Activated CD4-positive, alpha-beta T cell treated with anti-CD3 and anti-CD28 coated beads for 36 hours (primary cell): ENCODE results near the gene NDUFB4. TPM values are rescaled to one million over a fixed set of nuclear protein-coding genes. Genes with fewer than 3 reads are reported as not detected.

ENCODE experiments used
- ATAC-seq: fragments of 200-7000 bp; cut with Tn5 transposase; one replicate; pipeline ENCODE4 v1.10.0; 2021; ENCODE audit warnings: mild to moderate bottlenecking, moderate library complexity
- CTCF ChIA-PET: fragments of 350-600 bp; sonication (Branson Sonifier 250); formaldehyde crosslinking; loops from one replicate; lab custom pipeline; 2021; ENCODE audit warnings: antibody characterized with exemption; lab: Charles Lee
- POLR2A ChIA-PET: fragments of 350-600 bp; sonication (Branson Sonifier 250); formaldehyde crosslinking; loops from one replicate; lab custom pipeline; 2021; ENCODE audit warnings: antibody characterized with exemption, inconsistent platforms; lab: Charles Lee
- DNase-seq: peaks from one replicate; pipeline ENCODE4 v3.0.0-alpha.2; 2020
- H3K27ac Mint-ChIP-seq: one replicate; pipeline ENCODE4 v1.8.0; 2021; ENCODE audit warnings: mixed read lengths
- H3K27me3 Mint-ChIP-seq: one replicate; pipeline ENCODE4 v1.8.0; 2021; ENCODE audit warnings: mixed read lengths
- H3K36me3 Mint-ChIP-seq: one replicate; pipeline ENCODE4 v1.8.0; 2021; ENCODE audit warnings: low read depth, mixed read lengths
- H3K4me1 Mint-ChIP-seq: one replicate; pipeline ENCODE4 v1.8.0; 2021; ENCODE audit warnings: mixed read lengths
- H3K4me3 Mint-ChIP-seq: one replicate; pipeline ENCODE4 v1.8.0; 2021; ENCODE audit warnings: mild to moderate bottlenecking, moderate library complexity, mixed read lengths
- H3K9me3 Mint-ChIP-seq: one replicate; pipeline ENCODE4 v1.8.0; 2021; ENCODE audit warnings: low read depth, mixed read lengths
- intact Hi-C, 2 experiments: fragments of 100-400 bp; cut with DNase I in 1 of 2; cut with micrococcal nuclease in 1 of 2; formaldehyde crosslinking; loops; one replicate each; pipeline versions ENCODE4 v1.14.2 to v1.15.1; 2022 to 2024; cut with DNase I, micrococcal nuclease
- total RNA-seq, 2 experiments: library from RNA; stranded (reverse); gene quantifications; one replicate each; pipeline ENCODE4 v1.2.3, GENCODE V29; 2021

Gene NDUFB4
- total RNA-seq, 2 experiments from 2014 or later: 157 to 186 TPM

DNA sequence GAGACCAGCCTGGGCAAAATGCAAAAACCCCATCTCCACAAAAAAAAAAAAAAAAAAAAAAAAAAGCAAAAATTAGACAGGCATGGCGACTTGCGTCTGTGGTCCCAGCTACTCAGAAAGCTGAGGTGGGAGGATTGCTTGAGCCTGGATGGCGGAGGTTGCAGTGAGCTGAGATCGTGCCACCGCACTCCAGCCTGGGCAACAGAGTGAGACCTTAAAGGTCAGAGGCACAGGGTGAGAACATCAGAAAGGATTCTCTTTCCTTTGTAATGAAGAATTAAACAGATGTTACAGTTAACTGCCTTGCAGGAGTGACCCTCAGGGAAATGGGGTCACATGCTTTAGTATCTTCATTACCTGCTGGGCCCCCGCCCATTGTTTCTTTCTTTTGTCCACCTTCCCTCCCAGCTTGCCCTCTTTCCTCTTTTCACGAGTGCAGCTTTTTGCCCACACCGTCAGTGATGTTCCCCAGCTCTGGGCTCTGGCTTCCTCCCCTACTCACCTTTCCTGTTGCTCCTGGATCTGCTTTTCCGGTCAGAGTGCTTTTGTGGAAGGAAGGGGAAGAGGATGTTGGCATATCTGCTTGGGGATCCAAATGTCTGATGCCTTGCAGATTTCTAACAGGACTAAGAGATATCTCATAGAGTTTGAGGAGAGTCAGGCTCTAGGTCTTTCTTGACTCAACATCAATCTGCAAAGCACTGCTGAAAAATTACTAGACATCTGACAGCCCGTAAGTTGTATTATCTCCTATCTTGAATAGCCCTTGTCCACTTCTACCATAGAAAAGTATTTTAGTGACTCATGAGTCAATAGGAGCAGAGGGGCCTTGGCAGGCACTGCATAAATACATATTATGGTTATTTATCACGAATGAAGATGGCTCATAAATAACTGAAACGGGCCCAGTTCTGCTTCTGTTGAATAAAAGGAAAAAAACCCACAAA, 35.6 kb upstream of the NDUFB4 start:
- intact Hi-C loops: loop anchor here (1.0 kb wide), 1 partner anchor 235 kb away; no protein-coding TSS in a partner anchor
- Mint-ChIP-seq H3K4me3 (no peak overlapping the region), H3K4me1 (peaks cover 12% of the 10 kb centered on the region), H3K27me3 (peaks cover 6% of the 10 kb centered on the region), H3K36me3 (no peaks in the 10 kb centered on the region), H3K9me3 (no peaks in the 10 kb centered on the region), H3K27ac (no peak overlapping the region)
- ATAC-seq (no peak), DNase-seq (no peak)
- CTCF ChIA-PET: interaction anchor here (0.5 to 4.1 kb wide), 22 partner anchors 11 to 905 kb away, joined by 3 to 45 read pairs (median 4); partner anchors contain the start of genes GTF2E1, NDUFB4 and RABL3
- POLR2A ChIA-PET: no interaction called here

DNA sequence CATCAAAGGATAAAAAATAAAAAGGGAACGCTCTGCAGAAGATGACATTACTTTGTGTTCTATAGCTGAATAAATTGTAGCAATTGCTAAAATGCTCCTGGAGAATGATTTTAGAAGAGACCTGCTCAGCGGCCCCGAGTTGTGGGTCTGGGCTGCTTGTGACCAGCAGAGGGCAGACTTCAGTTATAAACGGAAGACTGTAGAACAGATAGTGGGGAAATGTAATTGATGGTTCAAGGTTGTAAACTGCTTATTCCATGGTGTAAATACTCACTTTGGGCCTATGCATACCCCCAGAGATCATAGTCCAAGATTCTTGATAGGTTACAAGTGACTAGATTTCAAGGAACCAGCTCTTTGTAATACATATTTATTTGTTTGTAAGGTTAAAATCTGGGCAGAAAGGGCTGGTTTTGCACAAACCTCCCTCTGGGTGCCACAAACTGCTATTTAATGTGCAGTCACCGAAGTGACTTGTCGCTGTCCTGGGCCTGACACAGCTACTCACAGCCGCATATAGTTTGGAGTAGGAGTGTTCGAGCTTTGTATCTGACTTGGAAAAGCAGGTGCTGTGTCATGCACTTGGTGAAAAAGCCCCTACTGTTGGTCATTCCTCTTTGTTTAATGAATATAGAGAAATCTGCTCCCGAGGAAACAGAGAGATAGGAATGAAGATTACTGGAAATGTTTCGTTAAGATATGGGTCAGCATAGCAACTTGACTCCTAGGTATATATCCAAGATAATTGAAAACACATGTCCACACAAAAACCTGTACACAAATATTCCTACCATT, 34.7 kb upstream of the NDUFB4 start:
- intact Hi-C loops: loop anchor here (1.0 kb wide), 1 partner anchor 234 kb away; no protein-coding TSS in a partner anchor
- ChIA-PET CTCF (interaction anchor here (0.6 to 4.1 kb wide), 19 partner anchors 10 to 904 kb away, joined by 3 to 45 read pairs (median 4); partner anchors contain the start of genes GTF2E1, NDUFB4 and RABL3), POLR2A (no interaction called here)
- peak; percentile 81 for DNase-seq
- ATAC-seq: peak; percentile 74
- Mint-ChIP-seq H3K27ac (no peak overlapping the region), H3K4me3 (no peak overlapping the region), H3K4me1 (peaks cover 12% of the 10 kb centered on the region), H3K27me3 (peaks cover 6% of the 10 kb centered on the region), H3K9me3 (no peaks in the 10 kb centered on the region), H3K36me3 (no peaks in the 10 kb centered on the region)

GRCh38 chr3:120563356-120564022, 32.6 kb upstream of the NDUFB4 start:
- CTCF ChIA-PET: interaction anchor here (0.9 kb wide), 1 partner anchor 850 kb away, joined by 3 read pairs; no protein-coding TSS in a partner anchor
- Mint-ChIP-seq H3K27me3 (peaks cover 2% of the 10 kb centered on the region), H3K9me3 (no peaks in the 10 kb centered on the region), H3K27ac (no peak overlapping the region), H3K4me3 (no peak overlapping the region), H3K36me3 (no peaks in the 10 kb centered on the region), H3K4me1 (peaks cover 12% of the 10 kb centered on the region)
- intact Hi-C loops: no loop called here
- no peak for DNase-seq
- POLR2A ChIA-PET: no interaction called here
- no peak for ATAC-seq

DNA sequence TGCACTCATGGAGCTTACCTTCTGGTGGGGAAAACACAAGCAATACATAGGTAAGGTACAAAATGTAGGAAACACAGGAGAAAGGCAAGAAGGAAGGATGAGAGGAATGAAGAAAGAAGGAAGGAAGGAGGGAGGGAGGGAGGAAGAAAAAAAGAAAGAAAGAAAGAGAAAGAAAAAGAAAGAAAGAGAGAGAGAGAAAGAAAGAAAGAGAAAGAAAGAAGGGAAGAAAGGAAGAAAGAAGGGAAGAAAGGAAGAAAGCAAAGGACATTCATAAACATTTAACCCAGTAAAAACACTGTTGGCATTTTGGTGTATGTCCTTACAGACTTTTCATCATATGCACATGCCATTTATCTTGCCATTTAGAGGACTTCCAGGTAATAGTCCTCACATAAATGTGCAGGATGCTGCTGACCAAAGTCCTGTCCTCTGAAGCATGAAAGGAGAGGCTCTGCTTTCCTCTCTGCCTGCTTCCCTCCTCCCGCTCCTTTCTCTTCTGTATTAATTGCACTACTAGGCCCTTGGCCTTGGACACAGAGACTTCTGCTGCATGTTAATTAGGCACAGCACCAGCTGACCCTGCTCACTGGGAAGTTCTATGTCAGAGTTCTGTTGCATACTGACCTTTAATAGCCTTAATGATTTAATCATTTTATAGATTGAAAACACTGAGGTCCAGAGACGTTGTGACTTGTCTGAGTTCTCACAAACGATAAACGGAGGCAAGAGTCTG, 29.7 kb upstream of the NDUFB4 start:
- ATAC-seq (no peak), DNase-seq (no peak)
- CTCF ChIA-PET: interaction anchor here (0.8 to 3.5 kb wide), 4 partner anchors 8 to 438 kb away, joined by 3 to 30 read pairs (median 12); partner anchors contain the start of gene NDUFB4
- Mint-ChIP-seq H3K4me1 (peaks cover 3% of the 10 kb centered on the region), H3K36me3 (no peaks in the 10 kb centered on the region), H3K9me3 (no peaks in the 10 kb centered on the region), H3K27ac (no peak overlapping the region), H3K27me3 (peaks cover 3% of the 10 kb centered on the region), H3K4me3 (no peak overlapping the region)
- intact Hi-C loops: no loop called here
- POLR2A ChIA-PET: no interaction called here

DNA sequence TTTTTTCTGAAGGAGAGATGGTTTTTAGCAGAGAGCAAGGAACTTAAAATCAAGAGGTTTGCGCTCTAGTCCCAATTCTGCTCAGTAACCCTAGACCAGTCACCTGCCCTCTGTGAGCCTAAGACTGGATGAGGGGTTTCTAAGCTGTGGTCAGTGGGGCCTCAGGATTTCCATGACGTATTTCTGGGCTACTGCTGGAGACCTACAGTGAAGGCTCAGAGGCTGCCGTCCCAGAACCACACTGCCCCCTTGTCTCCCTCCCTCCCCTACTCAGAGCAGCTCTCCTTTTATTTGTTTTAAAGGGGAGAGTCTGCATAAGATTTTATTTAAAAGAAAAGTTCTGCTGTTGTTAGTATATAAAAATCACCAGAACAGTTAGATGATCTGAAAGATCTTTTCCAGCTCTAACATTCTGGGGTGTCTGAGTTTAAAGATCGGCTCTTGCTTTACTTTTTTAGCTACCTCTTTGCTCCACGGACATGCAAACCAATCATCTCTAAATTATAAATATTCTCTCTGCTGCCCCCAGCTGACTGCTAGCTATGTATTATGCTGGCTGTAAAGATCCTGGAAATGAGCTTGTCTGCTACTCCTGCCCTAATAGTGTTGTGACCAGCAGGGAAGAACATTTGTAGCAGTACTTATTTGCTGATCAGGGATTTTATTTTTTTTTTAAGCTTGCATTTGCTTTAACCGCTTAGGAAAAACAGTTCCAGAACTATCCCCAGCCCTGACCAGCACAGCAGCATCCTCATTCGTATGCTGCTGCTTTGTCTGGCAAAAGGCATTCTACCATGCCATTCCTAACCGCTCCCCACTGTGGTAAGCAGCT, 28.6 kb upstream of the NDUFB4 start:
- Mint-ChIP-seq H3K4me1 (peaks cover 3% of the 10 kb centered on the region), H3K9me3 (no peaks in the 10 kb centered on the region), H3K36me3 (no peaks in the 10 kb centered on the region), H3K27ac (no peak overlapping the region), H3K27me3 (peaks cover 3% of the 10 kb centered on the region), H3K4me3 (no peak overlapping the region)
- CTCF ChIA-PET: interaction anchor here (0.6 to 3.5 kb wide), 7 partner anchors 9 to 658 kb away, joined by 3 to 30 read pairs (median 4); partner anchors contain the start of gene NDUFB4
- POLR2A ChIA-PET: no interaction called here
- DNase-seq: no peak
- intact Hi-C loops: no loop called here
- peak; percentile 33 for ATAC-seq

- intact Hi-C loops: no loop called here
- CTCF ChIA-PET: interaction anchor here (1.4 to 3.5 kb wide), 4 partner anchors 9 to 226 kb away, joined by 3 to 30 read pairs (median 12); partner anchors contain the start of gene NDUFB4
These were observed 28.0 kb upstream of the NDUFB4 start for GRCh38 chr3:120568202-120568531.

GRCh38 chr3:120568598-120568997, 27.5 kb upstream of the NDUFB4 start:
- no peak for ATAC-seq
- no peaks in the 10 kb centered on the region for H3K9me3 Mint-ChIP-seq
- no peak for DNase-seq
- no peak overlapping the region for H3K27ac Mint-ChIP-seq
- ChIA-PET CTCF (interaction anchor here (3.2 to 3.5 kb wide), 2 partner anchors 10 to 225 kb away, joined by 21 to 30 read pairs; no protein-coding TSS in a partner anchor), POLR2A (no interaction called here)
- intact Hi-C loops: no loop called here
- H3K27me3 Mint-ChIP-seq: peaks cover 3% of the 10 kb centered on the region
- no peak overlapping the region for H3K4me3 Mint-ChIP-seq
- peaks cover 3% of the 10 kb centered on the region for H3K4me1 Mint-ChIP-seq
- H3K36me3 Mint-ChIP-seq: no peaks in the 10 kb centered on the region

More at GRCh38 chr3:120568202-120568531, 28.0 kb upstream of the NDUFB4 start:
- H3K4me1 Mint-ChIP-seq: peaks cover 3% of the 10 kb centered on the region
- H3K36me3 Mint-ChIP-seq: no peaks in the 10 kb centered on the region
- peaks cover 3% of the 10 kb centered on the region for H3K27me3 Mint-ChIP-seq
- H3K27ac Mint-ChIP-seq: no peak overlapping the region
- H3K9me3 Mint-ChIP-seq: no peaks in the 10 kb centered on the region
- DNase-seq (no peak), ATAC-seq (no peak)
- H3K4me3 Mint-ChIP-seq: no peak overlapping the region
- POLR2A ChIA-PET: no interaction called here

DNA sequence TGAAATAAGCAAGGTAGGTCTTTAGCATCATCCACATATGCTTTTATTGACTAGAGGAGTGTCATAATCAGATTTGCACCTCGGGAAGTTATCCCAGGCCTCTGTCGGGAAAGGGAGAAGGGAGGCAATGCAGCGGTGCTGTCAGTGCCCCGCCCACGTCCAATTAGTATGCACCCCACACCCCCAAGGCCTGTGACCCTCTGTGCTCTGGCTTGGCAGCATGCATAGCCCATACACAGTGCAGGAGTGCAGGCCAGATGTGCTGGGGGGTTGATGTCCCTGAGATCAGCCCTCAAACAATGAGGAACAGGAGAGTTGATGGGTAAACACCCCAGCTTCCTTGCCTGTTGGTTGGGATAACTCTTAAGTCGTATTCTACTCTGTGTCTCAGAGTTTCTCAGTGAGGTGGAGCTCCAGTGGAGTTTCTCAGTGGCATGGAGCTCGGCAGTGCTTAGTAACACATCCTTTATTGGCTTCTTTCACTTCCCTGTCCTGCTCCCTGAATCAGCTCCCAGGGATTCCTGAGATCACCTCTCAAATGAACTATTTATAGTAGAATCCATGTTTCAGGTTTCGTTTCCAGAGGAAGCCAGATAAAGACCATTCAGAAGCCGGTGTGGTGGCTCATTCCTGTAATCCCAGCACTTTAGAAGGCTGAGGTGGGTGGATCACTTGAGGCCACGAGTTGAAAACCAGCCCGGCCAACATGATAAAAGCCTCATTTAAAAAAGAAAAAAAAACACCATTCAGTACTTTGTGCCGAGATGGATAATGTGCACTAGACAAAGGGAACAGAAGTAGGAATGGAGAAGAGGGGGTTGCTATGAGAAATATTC, 26.7 kb upstream of the NDUFB4 start:
- H3K9me3 Mint-ChIP-seq: no peaks in the 10 kb centered on the region
- H3K4me1 Mint-ChIP-seq: peaks cover 3% of the 10 kb centered on the region
- no peak overlapping the region for H3K27ac Mint-ChIP-seq
- no peak overlapping the region for H3K4me3 Mint-ChIP-seq
- ChIA-PET POLR2A (no interaction called here), CTCF (interaction anchor here (0.6 to 3.5 kb wide), 3 partner anchors 11 to 738 kb away, joined by 3 to 30 read pairs (median 21); no protein-coding TSS in a partner anchor)
- intact Hi-C loops: loop anchor here in 1 of 2 experiments (1.0 kb wide), 1 partner anchor 17 kb away; no protein-coding TSS in a partner anchor
- H3K36me3 Mint-ChIP-seq: no peaks in the 10 kb centered on the region
- H3K27me3 Mint-ChIP-seq: peaks cover 6% of the 10 kb centered on the region
- ATAC-seq: no peak
- no peak for DNase-seq

DNA sequence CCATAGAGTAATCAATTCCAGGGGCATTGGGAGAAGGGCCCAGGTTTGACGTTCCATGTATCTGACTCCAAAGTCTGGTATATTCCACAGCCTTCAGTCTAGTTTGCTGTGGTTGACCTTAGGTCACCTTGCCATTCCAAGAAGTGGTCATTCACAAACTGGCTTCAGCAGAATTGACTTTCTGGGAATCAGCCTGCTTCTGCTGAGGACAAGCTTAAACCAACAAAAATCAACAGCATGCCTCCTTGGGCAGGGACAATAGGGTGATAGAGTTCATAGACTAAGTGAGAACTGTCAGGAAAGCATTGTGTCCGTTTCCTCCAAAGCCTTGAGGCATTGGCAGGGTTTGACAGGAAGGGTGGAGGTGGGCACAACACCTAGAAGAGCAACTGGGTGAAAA, 24.1 kb upstream of the NDUFB4 start:
- no peak for ATAC-seq
- H3K27me3 Mint-ChIP-seq: peaks cover 6% of the 10 kb centered on the region
- H3K27ac Mint-ChIP-seq: no peak overlapping the region
- DNase-seq: no peak
- intact Hi-C loops: no loop called here
- ChIA-PET CTCF (interaction anchor here (0.6 to 1.4 kb wide), 5 partner anchors 11 to 392 kb away, joined by 3 to 7 read pairs (median 3); no protein-coding TSS in a partner anchor), POLR2A (no interaction called here)
- H3K9me3 Mint-ChIP-seq: no peaks in the 10 kb centered on the region
- peaks cover 3% of the 10 kb centered on the region for H3K4me1 Mint-ChIP-seq
- H3K36me3 Mint-ChIP-seq: no peaks in the 10 kb centered on the region
- H3K4me3 Mint-ChIP-seq: no peak overlapping the region
